ENCODE measurements around the gene HAUS5.

GRCh38 chr19:35566738-35567137, 45.8 kb upstream of the HAUS5 start:
- TF ChIP-seq CTCF (conservative IDR thresholded peaks at IDR 0.05; ENCODE audit: low read depth, low read length) (no peak), EZH2 (IDR thresholded peaks at IDR 0.05; ENCODE audit: borderline replicate concordance, low read depth, low read length, poor library complexity, severe bottlenecking) (no peak)
